ENCODE measurements around the gene CBLN3. TPM values are rescaled to one million over a fixed set of nuclear protein-coding genes. Genes with fewer than 3 reads are reported as not detected.

Gene CBLN3
- total and polyA plus RNA-seq, 9 of the 15 experiments (the other 6 are each of a cell fraction or from before 2014, with no cell fraction given), result 0.05 to 0.59 (median 0.26) TPM; not detected in 1

DNA sequence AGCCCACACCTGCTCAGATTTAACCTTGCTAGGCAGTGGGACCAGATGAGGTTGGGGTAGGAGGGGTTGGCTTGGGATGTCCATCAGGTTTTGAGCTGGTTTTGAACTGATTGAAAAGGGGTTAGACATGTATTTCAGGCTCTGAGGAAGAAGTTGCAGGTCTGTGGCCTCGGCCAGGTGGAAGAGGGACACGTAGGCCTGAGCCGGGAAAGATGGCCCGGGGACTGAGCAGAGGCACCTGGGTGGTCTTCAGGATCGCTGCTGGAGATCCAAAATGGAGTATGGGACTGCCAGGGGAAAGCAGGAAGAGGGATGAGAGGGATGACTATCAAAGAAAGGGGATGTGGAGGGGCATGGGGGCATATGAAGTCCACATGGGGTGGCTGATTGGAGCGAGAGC, 23.1 kb downstream of the CBLN3 start (continued):
- TF ChIP-seq IFI16 (CRISPR knock-in tag; IDR thresholded peaks at IDR 0.05) (no peak), ILF3 (IDR thresholded peaks at IDR 0.05; ENCODE audit: borderline replicate concordance) (no peak), FOXA1 (IDR thresholded peaks at IDR 0.05; ENCODE audit: borderline replicate concordance) (no peak)

GRCh38 chr14:24404814-24405213, 24.7 kb downstream of the CBLN3 start:
- ATAC-seq (no peak), FAIRE-seq (peak; percentile 67), DNase-seq (ENCODE audit: extremely low read depth in 1 of 4, low spot score in 3 of 4) (no peak)
- no peaks in the 10 kb centered on the region for H3K36me3 ChIP-seq (ENCODE audit: control insufficient read depth, insufficient read depth, low read length)
- H3K9me3 ChIP-seq (replicated peaks; ENCODE audit: control insufficient read depth, insufficient read depth, low read depth, low read length), result no peaks in the 10 kb centered on the region
- ChIA-PET POLR2A (interaction anchor here (0.6 kb wide), 1 partner anchor 16 kb away, joined by 4 read pairs; no protein-coding TSS in a partner anchor), CTCF (ENCODE audit: low intra/inter-chr PET ratio) (no interaction called here)
- H4K20me1 ChIP-seq (replicated peaks; ENCODE audit: control insufficient read depth, insufficient read depth, low read length), result no peaks in the 10 kb centered on the region
- no peaks in the 10 kb centered on the region for H3K9me1 ChIP-seq (ENCODE audit: control insufficient read depth, insufficient read depth, low read length)
- no peak overlapping the region for H3K27ac ChIP-seq (ENCODE audit: extremely low read depth, low read depth, low read length)
- WGBS (ENCODE audit: insufficient coverage, low coverage, missing lambda C conversion rate), result 21% methylated on average over 3 of the region's 4 CpGs
- in situ Hi-C loops (cut with MboI), result no loop called here
- H3K4me2 ChIP-seq (ENCODE audit: insufficient read depth, low read length), result no peak overlapping the region
- no peak overlapping the region for H3K4me3 ChIP-seq
- H2AFZ ChIP-seq (ENCODE audit: low read depth, low read length), result no peak overlapping the region
- H3K4me1 ChIP-seq (replicated peaks in 1 of 2; ENCODE audit: control insufficient read depth in 2 of 2, insufficient read depth in 2 of 2, low read length in 2 of 2), result peaks cover 0 to 7% of the 10 kb centered on the region in 2 experiments; a peak in 1 of 5 replicates
- intact Hi-C loops (cut with micrococcal nuclease), result no loop called here
- no peak overlapping the region for H3K9ac ChIP-seq (ENCODE audit: insufficient read depth in 1 of 2, low read depth in 2 of 2, low read length in 2 of 2)
- no TSS peak for BruUV-seq (replicated peaks)
- H3K27me3 ChIP-seq (ENCODE audit: control insufficient read depth in 2 of 2, insufficient read depth in 2 of 2, low read length in 2 of 2), result peaks cover 0 to 8% of the 10 kb centered on the region in 2 experiments; a peak in 1 of 5 replicates
- no peaks in the 10 kb centered on the region for H3K79me2 ChIP-seq (ENCODE audit: control insufficient read depth, insufficient read depth, low read length)
- no peak for TF ChIP-seq ZNF165 (CRISPR knock-in tag; IDR thresholded peaks at IDR 0.05; ENCODE audit: borderline replicate concordance)
- TF ChIP-seq ZNF766 (CRISPR knock-in tag; conservative IDR thresholded peaks at IDR 0.05), result no peak
- no peak for TF ChIP-seq MLX (CRISPR knock-in tag; conservative IDR thresholded peaks at IDR 0.05)
- no peak for TF ChIP-seq ZNF639 (CRISPR knock-in tag; conservative IDR thresholded peaks at IDR 0.05 in 1 of 2, IDR thresholded peaks at IDR 0.05 in 1 of 2)
- no peak for TF ChIP-seq FOSL1 (tag; conservative IDR thresholded peaks at IDR 0.05)
- TF ChIP-seq SMARCA4 (IDR thresholded peaks at IDR 0.05), result no peak
- no peak for TF ChIP-seq NCOA6 (IDR thresholded peaks at IDR 0.05)
- TF ChIP-seq ZKSCAN8 (CRISPR knock-in tag; IDR thresholded peaks at IDR 0.05), result no peak
- no peak for TF ChIP-seq RBM14 (IDR thresholded peaks at IDR 0.05; ENCODE audit: borderline replicate concordance, insufficient read depth, low read depth, low read length)
- TF ChIP-seq ZNF311 (CRISPR knock-in tag; IDR thresholded peaks at IDR 0.05), result no peak
- TF ChIP-seq SAP30 (IDR thresholded peaks at IDR 0.05; ENCODE audit: borderline replicate concordance, insufficient read depth, low read depth, low read length, poor library complexity, severe bottlenecking), result no peak
- TF ChIP-seq ZNF224 (CRISPR knock-in tag; IDR thresholded peaks at IDR 0.05), result no peak
- TF ChIP-seq, protein P1, sequence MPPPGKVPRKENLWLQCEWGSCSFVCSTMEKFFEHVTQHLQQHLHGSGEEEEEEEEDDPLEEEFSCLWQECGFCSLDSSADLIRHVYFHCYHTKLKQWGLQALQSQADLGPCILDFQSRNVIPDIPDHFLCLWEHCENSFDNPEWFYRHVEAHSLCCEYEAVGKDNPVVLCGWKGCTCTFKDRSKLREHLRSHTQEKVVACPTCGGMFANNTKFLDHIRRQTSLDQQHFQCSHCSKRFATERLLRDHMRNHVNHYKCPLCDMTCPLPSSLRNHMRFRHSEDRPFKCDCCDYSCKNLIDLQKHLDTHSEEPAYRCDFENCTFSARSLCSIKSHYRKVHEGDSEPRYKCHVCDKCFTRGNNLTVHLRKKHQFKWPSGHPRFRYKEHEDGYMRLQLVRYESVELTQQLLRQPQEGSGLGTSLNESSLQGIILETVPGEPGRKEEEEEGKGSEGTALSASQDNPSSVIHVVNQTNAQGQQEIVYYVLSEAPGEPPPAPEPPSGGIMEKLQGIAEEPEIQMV (tag; conservative IDR thresholded peaks at IDR 0.05; ENCODE audit: low read depth), result no peak
- no peak for TF ChIP-seq SIN3A (IDR thresholded peaks at IDR 0.05; ENCODE audit: borderline replicate concordance in 2 of 2, control insufficient read depth in 1 of 2, low read depth in 2 of 2, low read length in 2 of 2)
- TF ChIP-seq EP300 (IDR thresholded peaks at IDR 0.05; ENCODE audit: low read length), result no peak
